Nasal cavity respiratory epithelium epithelial cell of viscerocranial mucosa (primary cell): ENCODE data around the gene MYO1F. TPM values are rescaled to one million over a fixed set of nuclear protein-coding genes. Genes with fewer than 3 reads are reported as not detected.

Experiments used
- total RNA-seq: library from RNA; depleted of rRNA; stranded (reverse); fragments of >200 nt; gene quantifications from 2 replicates; pipeline ENCODE4 v1.2.3, GENCODE V29; 2014

MYO1F gene
- not detected in 2 replicates for total RNA-seq

DNA sequence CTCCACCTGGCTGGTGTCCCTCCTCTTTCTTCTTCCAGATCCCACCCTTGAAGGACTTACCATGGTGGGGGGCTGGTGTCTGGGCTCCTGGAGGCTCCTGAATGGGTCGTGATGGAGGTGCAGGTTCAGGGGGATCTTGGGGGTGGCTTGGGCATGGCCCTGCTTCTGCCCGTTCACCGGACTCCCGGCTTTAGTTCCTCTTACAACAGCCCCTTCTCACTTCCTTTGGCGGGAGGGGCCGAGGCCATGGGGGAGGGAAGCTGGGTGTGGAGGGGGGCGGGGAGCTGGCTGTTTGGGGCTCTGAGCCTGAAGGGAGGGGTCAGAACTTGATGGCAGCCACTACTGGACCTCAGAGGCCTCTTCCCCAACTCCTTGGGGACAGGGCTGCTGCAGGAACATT, at the start of gene MYO1F:
MYO1F (minus strand) TSS at position 196 of the 400 bp plus-strand sequence; CDS start at position 63, 133 bp downstream.

DNA sequence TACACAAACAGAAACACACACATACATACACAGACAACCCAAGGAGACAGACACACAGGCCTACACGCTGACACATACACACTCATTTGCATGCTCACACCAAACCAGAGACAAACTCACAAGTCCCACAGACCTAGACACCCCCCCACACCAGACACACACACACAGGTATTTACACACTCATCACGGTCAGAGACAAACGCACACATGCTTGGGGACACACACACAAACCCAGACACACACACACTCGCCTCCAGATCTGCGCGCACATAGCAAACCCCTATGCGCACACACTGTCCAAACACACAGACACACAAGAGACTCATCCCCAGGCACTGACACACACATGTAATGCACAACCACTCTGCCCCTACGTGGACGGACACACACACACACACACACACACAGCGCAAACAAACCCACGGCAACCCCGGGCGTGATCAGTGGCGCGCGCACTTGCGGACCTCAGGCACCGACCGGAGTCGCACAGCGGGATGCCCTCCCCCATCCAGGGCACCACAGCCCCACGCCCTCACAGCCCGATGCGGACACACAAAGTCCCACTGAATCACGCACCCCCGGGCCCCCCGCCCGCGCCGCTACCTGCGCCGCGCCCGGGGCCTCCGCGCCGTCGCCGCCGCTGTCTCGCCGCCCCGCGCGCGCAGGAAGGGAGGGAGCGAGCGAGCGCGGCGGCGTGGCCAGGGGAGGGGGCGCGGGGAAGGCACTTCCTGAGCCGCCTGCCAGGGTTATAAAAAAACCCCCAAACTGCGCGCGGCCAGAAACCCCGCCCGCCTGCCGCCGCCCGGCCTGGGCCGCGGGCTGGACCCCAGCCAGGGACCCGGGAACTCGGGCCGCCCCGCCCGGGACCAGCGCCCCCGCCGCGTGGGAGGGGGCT, 33.0 kb upstream of the MYO1F start, which contains the start of gene ADAMTS10:
ADAMTS10 (minus strand) TSS at position 675 of the 895 bp plus-strand sequence. CDS start 5,005 bp downstream, outside the sequence.

DNA sequence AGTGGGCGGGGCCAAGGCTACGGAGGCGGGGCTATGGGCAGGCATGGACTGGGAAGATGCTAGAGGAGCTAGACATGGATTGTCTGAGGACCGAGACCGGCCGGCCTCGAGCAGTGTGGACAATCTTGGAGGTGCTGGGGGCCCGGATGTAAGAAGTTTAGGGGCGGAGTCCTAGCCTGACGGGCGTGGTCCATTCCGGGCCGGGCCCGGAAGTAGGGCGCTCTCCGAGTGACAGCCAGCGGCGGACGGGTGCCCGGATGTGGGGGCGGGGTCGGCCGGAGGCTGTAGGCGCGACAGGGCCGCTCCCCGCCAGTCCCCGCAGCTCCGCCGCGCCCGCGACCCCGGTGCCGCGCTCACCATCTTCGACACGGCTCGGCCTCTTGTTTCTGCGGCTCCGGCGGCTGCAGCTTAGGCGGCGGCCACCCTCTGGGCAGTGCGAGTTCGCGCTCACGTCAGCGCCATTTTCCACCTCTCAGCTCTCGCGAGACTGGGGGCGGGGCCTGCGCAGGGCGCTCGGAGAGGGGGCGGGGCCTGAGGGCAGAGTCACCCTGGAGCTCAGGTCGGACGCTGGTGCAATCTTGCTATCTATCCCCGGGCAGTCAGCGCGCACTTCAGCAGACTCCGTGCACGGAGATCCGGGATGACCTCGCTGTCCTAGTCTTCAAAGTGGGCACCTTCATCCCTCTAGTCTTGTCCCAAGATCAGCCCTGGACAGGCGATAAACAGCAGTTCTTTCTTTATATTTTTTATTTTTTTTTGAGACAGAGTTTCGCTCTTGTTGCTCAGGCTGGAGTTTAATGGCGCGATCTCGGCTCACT, 63.3 kb downstream of the MYO1F start, which contains the start of gene ZNF414:
ZNF414 (minus strand) TSS at position 481 of the 818 bp plus-strand sequence; CDS start at position 360, 121 bp downstream.

Other genes with a start within 250 kb of the MYO1F start
- 0.57 and 1.7 TPM in 2 replicates for gene KANK3, start 234.2 kb downstream of the MYO1F start, total RNA-seq
- gene ANGPTL4, start 213.3 kb downstream of the MYO1F start, total RNA-seq: 3.4 and 5.9 TPM in 2 replicates
- gene RAB11B, start 187.1 kb downstream of the MYO1F start, total RNA-seq: 53.3 and 120 TPM in 2 replicates
- gene MARCHF2, start 164.1 kb downstream of the MYO1F start, total RNA-seq: 38.3 and 43.4 TPM in 2 replicates
- 34.9 and 76.1 TPM in 2 replicates for gene HNRNPM, start 132.5 kb downstream of the MYO1F start, total RNA-seq
- gene PRAM1, start 74.8 kb downstream of the MYO1F start, total RNA-seq: 0.14 TPM in 1 of 2 replicates, not detected in the other
- gene ZNF414, start 63.3 kb downstream of the MYO1F start, total RNA-seq: 0.68 and 5.3 TPM in 2 replicates
- 0.36 TPM in 1 of 2 replicates, not detected in the other for gene ADAMTS10, start 33.3 kb upstream of the MYO1F start, total RNA-seq
- not detected in 2 replicates for gene NFILZ, start 53.2 kb upstream of the MYO1F start, total RNA-seq
- not detected in 2 replicates for gene ACTL9, start 121.4 kb upstream of the MYO1F start, total RNA-seq
- gene OR2Z1, start 144.2 kb upstream of the MYO1F start, total RNA-seq: not detected in 2 replicates